NCI-H128 (cell line): ENCODE results near the gene TMEM120B.
"Not testable (repeated sequence)": the region's sequence is repeated elsewhere in the genome, so short reads cannot be mapped to it uniquely, and the experiment has no call there.

Source experiments
- DNase-seq: peaks from one replicate; lab custom pipeline; 2025; ENCODE audit not compliant: unreplicated experiment; lab: John Stamatoyannopoulos, UW

TMEM120B gene

GRCh38 chr12:121708313-121709063 is 4.1 kb upstream of the TMEM120B start:
- DNase-seq, result no peak

GRCh38 chr12:121709064-121709424 is 3.5 kb upstream of the TMEM120B start:
- not testable (repeated sequence) for DNase-seq

- no peak for DNase-seq
Measured at GRCh38 chr12:121709478-121709961, 3.0 kb upstream of the TMEM120B start.

- DNase-seq, result no peak
Measured at GRCh38 chr12:121711361-121712189, 977 bp upstream of the TMEM120B start.

GRCh38 chr12:121712190-121712460 is 427 bp upstream of the TMEM120B start:
- no peak for DNase-seq

GRCh38 chr12:121713257-121713777 is 765 bp downstream of the TMEM120B start:
- no peak for DNase-seq

- no peak for DNase-seq
Measured at GRCh38 chr12:121713793-121714192, 1.2 kb downstream of the TMEM120B start.

- not testable (repeated sequence) for DNase-seq
Measured at GRCh38 chr12:121715055-121715454, 2.5 kb downstream of the TMEM120B start.

GRCh38 chr12:121715862-121716435 is 3.4 kb downstream of the TMEM120B start:
- DNase-seq, result no peak

- DNase-seq, result no peak
Measured at GRCh38 chr12:121717041-121717699, 4.6 kb downstream of the TMEM120B start.

- DNase-seq, result no peak
Measured at GRCh38 chr12:121718653-121719239, 6.2 kb downstream of the TMEM120B start.

GRCh38 chr12:121719926-121720414 is 7.4 kb downstream of the TMEM120B start:
- no peak for DNase-seq

GRCh38 chr12:121720762-121721161 is 8.2 kb downstream of the TMEM120B start:
- DNase-seq, result no peak

GRCh38 chr12:121722511-121722910 is 10.0 kb downstream of the TMEM120B start:
- no peak for DNase-seq

GRCh38 chr12:121723200-121723599 is 10.6 kb downstream of the TMEM120B start:
- DNase-seq, result no peak

- no peak for DNase-seq
Measured at GRCh38 chr12:121724925-121725324, 12.4 kb downstream of the TMEM120B start.

GRCh38 chr12:121725423-121725822 is 12.9 kb downstream of the TMEM120B start:
- DNase-seq, result no peak

- DNase-seq, result no peak
Measured at GRCh38 chr12:121729021-121729420, 16.5 kb downstream of the TMEM120B start.

GRCh38 chr12:121731473-121731872 is 18.9 kb downstream of the TMEM120B start:
- DNase-seq, result no peak

GRCh38 chr12:121733849-121734248 is 21.3 kb downstream of the TMEM120B start:
- DNase-seq, result no peak
